ENCODE measurements around the gene VPS41. TPM values are rescaled to one million over a fixed set of nuclear protein-coding genes. Genes with fewer than 3 reads are reported as not detected.
"Not testable (repeated sequence)": the region's sequence is repeated elsewhere in the genome, so short reads cannot be mapped to it uniquely, and the experiment has no call there.

The VPS41 gene
- 10 to 100 TPM; 46.3 to 57.1 TPM for total RNA-seq

DNA sequence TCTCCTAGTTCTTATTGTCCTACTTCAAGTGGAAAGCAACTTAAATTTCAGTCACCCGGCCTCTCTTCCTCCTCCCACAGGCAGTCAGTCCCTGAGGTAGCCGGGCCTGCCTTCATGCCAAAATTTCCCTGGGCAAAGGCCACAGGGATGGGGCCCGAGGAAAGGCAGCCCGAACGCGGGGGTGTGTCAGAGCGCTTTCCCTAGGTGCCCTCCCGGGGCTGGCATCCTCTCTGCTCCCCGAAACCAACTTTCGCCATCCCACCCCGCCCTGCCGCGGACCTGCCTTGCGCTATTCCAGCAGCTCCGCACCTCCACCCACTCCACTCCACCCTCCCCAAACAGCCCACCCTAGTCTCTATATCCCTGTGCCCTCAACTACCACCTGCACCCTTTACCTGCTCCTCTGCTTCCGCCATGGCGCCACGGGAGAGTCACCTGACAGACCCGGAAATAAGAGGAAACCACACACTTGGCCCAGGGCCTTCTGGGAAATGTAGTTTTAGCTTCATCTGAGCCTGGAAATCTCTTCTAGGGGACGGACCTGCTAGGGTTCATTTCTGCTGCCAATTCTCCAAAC lies at the start of gene VPS41:
TSS of gene VPS41 (minus strand) at position 433 of the 577 bp plus-strand sequence. CDS start at position 416, 17 bp downstream.
- Mint-ChIP-seq H3K27me3 (ENCODE audit: low read depth) (peaks cover 4% of the 10 kb centered on the region), H3K36me3 (ENCODE audit: low read depth) (peaks cover 5% of the 10 kb centered on the region), H3K4me3 (peak within 1 kb of the TSS; percentile 90), H3K27ac (peak within 1 kb of the TSS; percentile 88), H3K9me3 (ENCODE audit: insufficient read depth) (no peaks in the 10 kb centered on the region), H3K4me1 (ENCODE audit: low read depth) (peaks cover 30% of the 10 kb centered on the region)
- DNase-seq (peak; percentile 88), ATAC-seq (peak; percentile 99)
- ChIA-PET CTCF (interaction anchor here (0.8 to 1.0 kb wide), 3 partner anchors 25 to 535 kb away, joined by 3 to 4 read pairs (median 3); no protein-coding TSS in a partner anchor), POLR2A (interaction anchor here (0.6 to 0.9 kb wide), 3 partner anchors 9 to 31 kb away, joined by 3 to 4 read pairs (median 3); no protein-coding TSS in a partner anchor)

DNA sequence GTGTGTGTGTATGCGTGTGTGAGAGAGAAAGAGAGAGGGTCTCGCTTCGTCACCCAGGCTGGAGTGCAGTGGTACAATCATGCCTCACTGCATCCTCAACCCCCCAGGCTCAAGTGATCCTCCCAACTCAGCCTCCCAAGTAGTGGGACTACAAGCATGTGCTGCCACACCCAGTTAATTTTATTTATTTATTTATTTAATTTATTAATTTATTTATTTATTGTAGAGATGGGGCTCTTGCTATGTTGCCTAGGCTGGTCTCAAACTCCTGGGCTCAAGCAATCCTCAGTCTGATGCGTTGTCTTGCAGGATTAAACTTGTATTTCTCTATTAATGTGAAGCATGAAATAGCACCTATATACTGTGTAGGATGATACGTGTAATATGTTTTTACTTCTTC lies 46.9 kb upstream of the VPS41 start:
- Mint-ChIP-seq H3K27me3 (ENCODE audit: low read depth) (peaks cover 3% of the 10 kb centered on the region), H3K36me3 (ENCODE audit: low read depth) (no peaks in the 10 kb centered on the region), H3K4me3 (no peak overlapping the region), H3K9me3 (ENCODE audit: insufficient read depth) (no peaks in the 10 kb centered on the region), H3K4me1 (ENCODE audit: low read depth) (no peaks in the 10 kb centered on the region), H3K27ac (no peak overlapping the region)
- no peak for DNase-seq
- ATAC-seq: no peak
- ChIA-PET POLR2A (no interaction called here), CTCF (no interaction called here)

DNA sequence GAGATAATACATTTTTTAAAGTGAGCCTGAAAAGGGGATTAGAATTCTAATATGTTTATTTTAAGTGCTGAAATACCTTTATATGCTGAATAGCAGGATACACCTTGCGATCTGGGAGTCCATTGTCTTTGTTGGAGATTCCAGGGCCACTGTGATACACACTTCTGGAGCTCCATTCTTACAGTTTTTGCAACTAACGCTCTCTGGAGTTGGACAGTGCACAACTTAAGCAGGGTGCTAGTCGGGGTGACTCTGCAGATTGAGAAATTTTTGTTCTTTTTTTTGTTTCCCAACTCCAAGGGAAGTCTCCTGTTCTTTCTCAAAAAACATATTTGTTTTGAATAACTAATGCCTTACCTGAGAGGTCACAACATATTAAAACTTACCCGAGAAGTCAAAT lies 45.0 kb upstream of the VPS41 start:
- CTCF ChIA-PET: no interaction called here
- DNase-seq: no peak
- Mint-ChIP-seq H3K27me3 (ENCODE audit: low read depth) (peaks cover 5% of the 10 kb centered on the region), H3K4me3 (no peak overlapping the region), H3K4me1 (ENCODE audit: low read depth) (no peaks in the 10 kb centered on the region), H3K36me3 (ENCODE audit: low read depth) (no peaks in the 10 kb centered on the region), H3K9me3 (ENCODE audit: insufficient read depth) (no peaks in the 10 kb centered on the region), H3K27ac (no peak overlapping the region)
- ATAC-seq: no peak
- POLR2A ChIA-PET: no interaction called here

DNA sequence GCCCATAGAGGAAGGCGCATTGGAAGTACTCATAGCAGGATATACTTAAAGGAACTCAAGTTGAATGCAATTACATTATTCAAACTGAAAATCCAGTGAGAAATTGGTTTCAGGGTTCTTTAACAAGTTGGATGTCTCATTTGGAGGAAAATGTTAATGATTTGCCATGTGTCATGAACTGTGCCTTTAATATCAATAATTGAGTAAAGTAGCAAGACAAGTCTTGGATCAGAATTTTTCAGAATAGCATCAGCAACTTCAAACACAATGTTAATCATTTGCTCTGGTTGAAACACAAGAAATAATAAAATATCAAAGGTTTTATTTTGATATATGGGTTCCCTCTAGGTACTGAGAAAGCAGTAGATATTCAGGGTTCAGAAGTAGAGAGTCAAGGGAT lies 44.2 kb upstream of the VPS41 start:
- peaks cover 5% of the 10 kb centered on the region for H3K27me3 Mint-ChIP-seq (ENCODE audit: low read depth)
- no peaks in the 10 kb centered on the region for H3K9me3 Mint-ChIP-seq (ENCODE audit: insufficient read depth)
- H3K4me1 Mint-ChIP-seq (ENCODE audit: low read depth): no peaks in the 10 kb centered on the region
- ATAC-seq (no peak), DNase-seq (no peak)
- no peak overlapping the region for H3K4me3 Mint-ChIP-seq
- no peaks in the 10 kb centered on the region for H3K36me3 Mint-ChIP-seq (ENCODE audit: low read depth)
- ChIA-PET POLR2A (no interaction called here), CTCF (no interaction called here)
- H3K27ac Mint-ChIP-seq: no peak overlapping the region

GRCh38 chr7:38951213-38951612 lies 42.2 kb upstream of the VPS41 start:
- H3K4me3 Mint-ChIP-seq: no peak overlapping the region
- H3K27me3 Mint-ChIP-seq (ENCODE audit: low read depth): peaks cover 5% of the 10 kb centered on the region
- H3K9me3 Mint-ChIP-seq (ENCODE audit: insufficient read depth): no peaks in the 10 kb centered on the region
- DNase-seq (no peak), ATAC-seq (no peak)
- ChIA-PET CTCF (no interaction called here), POLR2A (no interaction called here)
- H3K36me3 Mint-ChIP-seq (ENCODE audit: low read depth): no peaks in the 10 kb centered on the region
- no peaks in the 10 kb centered on the region for H3K4me1 Mint-ChIP-seq (ENCODE audit: low read depth)
- H3K27ac Mint-ChIP-seq: no peak overlapping the region

DNA sequence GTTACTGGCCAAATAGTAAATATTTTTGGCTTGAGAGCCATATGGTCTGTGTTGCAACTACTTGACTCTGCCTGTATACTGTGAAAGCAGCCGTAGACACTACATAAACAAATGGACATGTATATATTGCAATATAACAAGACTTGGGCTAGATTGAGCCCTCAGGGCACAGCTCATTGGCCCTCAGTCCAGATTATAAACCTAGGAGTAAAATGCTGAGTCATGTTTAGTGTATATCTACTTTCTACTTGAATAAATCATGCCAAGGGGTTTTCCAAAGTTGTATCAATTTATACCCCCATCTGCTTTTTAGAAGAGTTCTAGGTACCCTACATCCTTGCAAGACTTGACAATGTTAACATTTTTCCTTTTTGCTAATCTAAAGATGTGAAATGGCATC lies 41.3 kb upstream of the VPS41 start:
- H3K9me3 Mint-ChIP-seq (ENCODE audit: insufficient read depth): no peaks in the 10 kb centered on the region
- no peaks in the 10 kb centered on the region for H3K4me1 Mint-ChIP-seq (ENCODE audit: low read depth)
- H3K36me3 Mint-ChIP-seq (ENCODE audit: low read depth): no peaks in the 10 kb centered on the region
- ATAC-seq (no peak), DNase-seq (no peak)
- H3K27me3 Mint-ChIP-seq (ENCODE audit: low read depth): peaks cover 5% of the 10 kb centered on the region
- no peak overlapping the region for H3K27ac Mint-ChIP-seq
- no peak overlapping the region for H3K4me3 Mint-ChIP-seq
- ChIA-PET POLR2A (no interaction called here), CTCF (no interaction called here)

DNA sequence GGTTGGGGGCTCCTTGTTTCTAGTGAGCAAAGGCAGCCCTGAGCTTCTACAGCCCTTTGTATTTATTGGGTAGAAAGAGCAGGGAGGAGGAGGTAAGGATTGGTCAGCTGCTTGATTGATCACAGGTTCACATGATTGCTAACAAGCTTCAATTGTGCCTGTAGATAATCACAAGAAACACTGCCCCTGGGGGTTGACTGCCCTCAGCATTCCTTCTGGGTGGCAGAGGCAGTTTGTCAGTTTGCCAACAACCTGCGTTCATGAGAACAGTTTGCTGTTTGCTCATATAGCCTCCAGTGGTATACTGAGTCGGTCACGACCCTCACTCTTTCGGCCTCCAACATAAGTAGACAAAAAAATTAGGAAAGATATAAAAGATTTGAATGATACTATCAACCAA lies 38.5 kb upstream of the VPS41 start:
- CTCF ChIA-PET; DNase-seq; H3K36me3 Mint-ChIP-seq (ENCODE audit: low read depth): not testable (repeated sequence)

GRCh38 chr7:38942431-38943051 lies 33.5 kb upstream of the VPS41 start:
- no peaks in the 10 kb centered on the region for H3K36me3 Mint-ChIP-seq (ENCODE audit: low read depth)
- H3K9me3 Mint-ChIP-seq (ENCODE audit: insufficient read depth): no peaks in the 10 kb centered on the region
- peaks cover 3% of the 10 kb centered on the region for H3K27me3 Mint-ChIP-seq (ENCODE audit: low read depth)
- POLR2A ChIA-PET: no interaction called here
- H3K4me1 Mint-ChIP-seq (ENCODE audit: low read depth): no peaks in the 10 kb centered on the region
- DNase-seq: no peak
- ATAC-seq: no peak
- H3K27ac Mint-ChIP-seq: no peak overlapping the region
- CTCF ChIA-PET: interaction anchor here (1.1 kb wide), 1 partner anchor 9 kb away, joined by 3 read pairs; no protein-coding TSS in a partner anchor
- no peak overlapping the region for H3K4me3 Mint-ChIP-seq

More for the DNA sequence above, 38.5 kb upstream of the VPS41 start:
- H3K27ac Mint-ChIP-seq; H3K9me3 Mint-ChIP-seq (ENCODE audit: insufficient read depth); H3K27me3 Mint-ChIP-seq (ENCODE audit: low read depth); ATAC-seq; H3K4me1 Mint-ChIP-seq (ENCODE audit: low read depth); POLR2A ChIA-PET; H3K4me3 Mint-ChIP-seq: not testable (repeated sequence)

DNA sequence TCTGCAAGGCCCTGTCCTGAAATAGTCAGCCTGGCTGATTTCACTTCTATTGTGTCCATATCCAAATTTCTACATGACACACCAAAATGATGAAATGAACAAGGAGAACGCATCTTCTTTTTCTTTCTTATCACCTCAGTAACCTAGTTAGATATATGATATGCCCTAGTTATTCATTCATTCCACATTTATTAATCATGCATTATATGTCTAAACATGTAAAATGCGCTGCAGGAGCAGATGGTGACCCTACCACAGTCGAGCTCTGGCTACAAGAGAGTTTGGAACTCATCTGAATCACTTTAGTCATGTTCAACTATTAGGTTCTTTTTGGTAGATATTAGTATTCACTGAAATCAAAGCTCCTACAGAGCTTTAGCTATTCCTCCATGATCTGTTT lies 31.8 kb upstream of the VPS41 start:
- no peak for DNase-seq
- H3K4me1 Mint-ChIP-seq (ENCODE audit: low read depth): no peaks in the 10 kb centered on the region
- H3K27me3 Mint-ChIP-seq (ENCODE audit: low read depth): peaks cover 3% of the 10 kb centered on the region
- no peaks in the 10 kb centered on the region for H3K36me3 Mint-ChIP-seq (ENCODE audit: low read depth)
- no peak overlapping the region for H3K4me3 Mint-ChIP-seq
- no peak for ATAC-seq
- POLR2A ChIA-PET: no interaction called here
- CTCF ChIA-PET: no interaction called here
- H3K27ac Mint-ChIP-seq: no peak overlapping the region
- no peaks in the 10 kb centered on the region for H3K9me3 Mint-ChIP-seq (ENCODE audit: insufficient read depth)

DNA sequence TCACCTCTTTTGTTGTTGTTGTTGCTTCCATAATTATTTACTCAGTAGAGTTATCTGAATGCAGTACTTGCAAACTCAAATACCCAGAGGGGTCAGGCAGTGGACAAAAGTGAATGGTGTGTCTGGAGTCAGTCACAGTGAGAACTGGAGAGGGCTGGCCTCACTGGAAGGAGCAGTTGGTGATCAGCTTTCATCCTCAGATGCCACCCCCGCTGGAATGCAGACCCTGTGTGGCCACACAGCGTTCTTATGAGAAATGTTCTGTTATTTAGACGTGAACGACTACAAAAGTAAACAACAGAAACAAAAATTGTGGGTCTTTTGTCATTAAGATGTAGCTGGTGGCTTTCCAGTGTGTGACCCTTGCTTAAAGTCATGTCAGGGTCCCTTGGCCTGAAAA lies 29.6 kb upstream of the VPS41 start:
- Mint-ChIP-seq H3K27me3 (ENCODE audit: low read depth) (peaks cover 3% of the 10 kb centered on the region), H3K27ac (no peak overlapping the region), H3K4me1 (ENCODE audit: low read depth) (no peaks in the 10 kb centered on the region), H3K9me3 (ENCODE audit: insufficient read depth) (no peaks in the 10 kb centered on the region), H3K36me3 (ENCODE audit: low read depth) (no peaks in the 10 kb centered on the region), H3K4me3 (no peak overlapping the region)
- ATAC-seq (no peak), DNase-seq (no peak)
- CTCF ChIA-PET: no interaction called here
- POLR2A ChIA-PET: no interaction called here

- Mint-ChIP-seq H3K27me3 (ENCODE audit: low read depth) (peaks cover 3% of the 10 kb centered on the region), H3K36me3 (ENCODE audit: low read depth) (no peaks in the 10 kb centered on the region), H3K4me1 (ENCODE audit: low read depth) (no peaks in the 10 kb centered on the region), H3K9me3 (ENCODE audit: insufficient read depth) (no peaks in the 10 kb centered on the region), H3K27ac (no peak overlapping the region), H3K4me3 (no peak overlapping the region)
- POLR2A ChIA-PET: no interaction called here
- CTCF ChIA-PET: no interaction called here
- DNase-seq (no peak), ATAC-seq (no peak)
These were observed 29.1 kb upstream of the VPS41 start for GRCh38 chr7:38938001-38938485.

DNA sequence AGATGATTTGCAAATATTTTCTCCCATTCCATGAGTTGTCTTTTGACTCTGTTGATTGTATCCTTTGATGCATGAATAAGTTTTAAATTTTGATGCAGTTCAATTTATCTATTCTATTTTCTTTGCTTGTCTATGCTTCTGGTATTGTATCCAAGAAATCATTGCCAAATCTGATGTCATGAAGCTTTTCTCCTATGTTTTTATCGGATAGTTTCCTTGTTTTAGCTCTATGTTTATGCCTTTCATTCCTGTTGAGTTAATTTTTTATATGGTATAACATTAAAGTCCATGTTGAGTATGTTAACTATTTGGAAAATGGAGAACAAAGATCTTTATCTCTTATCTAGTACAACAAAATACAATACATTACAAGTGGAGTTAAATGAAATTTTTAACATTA lies 27.6 kb upstream of the VPS41 start:
- H3K27ac Mint-ChIP-seq: no peak overlapping the region
- DNase-seq (no peak), ATAC-seq (no peak)
- H3K9me3 Mint-ChIP-seq (ENCODE audit: insufficient read depth): no peaks in the 10 kb centered on the region
- CTCF ChIA-PET: no interaction called here
- POLR2A ChIA-PET: no interaction called here
- no peaks in the 10 kb centered on the region for H3K4me1 Mint-ChIP-seq (ENCODE audit: low read depth)
- no peaks in the 10 kb centered on the region for H3K36me3 Mint-ChIP-seq (ENCODE audit: low read depth)
- no peaks in the 10 kb centered on the region for H3K27me3 Mint-ChIP-seq (ENCODE audit: low read depth)
- no peak overlapping the region for H3K4me3 Mint-ChIP-seq

GRCh38 chr7:38934536-38934935 lies 25.5 kb upstream of the VPS41 start:
- no peaks in the 10 kb centered on the region for H3K9me3 Mint-ChIP-seq (ENCODE audit: insufficient read depth)
- DNase-seq: no peak
- no peaks in the 10 kb centered on the region for H3K27me3 Mint-ChIP-seq (ENCODE audit: low read depth)
- H3K27ac Mint-ChIP-seq: no peak overlapping the region
- ChIA-PET POLR2A (no interaction called here), CTCF (no interaction called here)
- no peak overlapping the region for H3K4me3 Mint-ChIP-seq
- no peaks in the 10 kb centered on the region for H3K36me3 Mint-ChIP-seq (ENCODE audit: low read depth)
- ATAC-seq: no peak
- H3K4me1 Mint-ChIP-seq (ENCODE audit: low read depth): no peaks in the 10 kb centered on the region
